IPS-18a (cell line): ENCODE measurements around the gene IL12RB2.
"Not testable (repeated sequence)": the region's sequence is repeated elsewhere in the genome, so short reads cannot be mapped to it uniquely, and the experiment has no call there.

Experiments
- H3K27ac ChIP-seq: one replicate; pipeline ENCODE4 v1.5.1; 2013; ENCODE audit warnings: low read length
- H3K27me3 ChIP-seq: one replicate; pipeline ENCODE4 v1.6.1; 2013; ENCODE audit warnings: mild to moderate bottlenecking, low read length; ENCODE audit not compliant: control insufficient read depth, insufficient read depth
- H3K36me3 ChIP-seq: one replicate; pipeline ENCODE4 v1.6.1; 2013; ENCODE audit warnings: low read depth, low read length; ENCODE audit not compliant: control insufficient read depth
- H3K4me1 ChIP-seq: one replicate; pipeline ENCODE4 v1.6.1; 2013; ENCODE audit warnings: low read depth, low read length; ENCODE audit not compliant: control insufficient read depth
- H3K4me3 ChIP-seq: one replicate; pipeline ENCODE4 v1.5.1; 2013; ENCODE audit warnings: low read length
- H3K9ac ChIP-seq: one replicate; pipeline ENCODE4 v1.6.1; 2013; ENCODE audit warnings: mild to moderate bottlenecking, low read length, moderate library complexity
- H3K9me3 ChIP-seq: one replicate; pipeline ENCODE4 v1.6.1; 2013; ENCODE audit warnings: low read depth, low read length; ENCODE audit not compliant: control insufficient read depth

Gene IL12RB2

DNA sequence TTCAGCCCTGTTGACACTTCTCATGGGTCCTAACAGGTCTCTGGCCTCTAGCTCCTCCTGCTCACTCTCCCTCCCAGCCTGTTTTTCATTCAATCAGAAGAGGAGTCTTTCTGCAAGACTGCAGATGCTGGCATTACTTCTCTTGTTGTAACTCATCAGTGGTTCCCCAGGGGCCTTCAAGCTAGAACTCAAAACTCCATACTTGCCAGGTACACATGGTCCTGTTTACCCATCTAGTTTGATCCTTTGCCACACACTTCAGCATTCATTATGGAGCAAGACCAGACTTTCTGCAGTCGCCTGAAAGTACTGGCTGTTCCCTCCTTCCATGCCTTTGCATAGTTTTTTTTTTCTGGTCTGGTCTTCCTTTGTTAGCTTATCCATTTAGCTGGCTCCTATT is 74.6 kb downstream of the IL12RB2 start:
- no peak overlapping the region for H3K4me3 ChIP-seq
- H3K36me3 ChIP-seq: no peaks in the 10 kb centered on the region
- H3K9ac ChIP-seq: no peak overlapping the region

DNA sequence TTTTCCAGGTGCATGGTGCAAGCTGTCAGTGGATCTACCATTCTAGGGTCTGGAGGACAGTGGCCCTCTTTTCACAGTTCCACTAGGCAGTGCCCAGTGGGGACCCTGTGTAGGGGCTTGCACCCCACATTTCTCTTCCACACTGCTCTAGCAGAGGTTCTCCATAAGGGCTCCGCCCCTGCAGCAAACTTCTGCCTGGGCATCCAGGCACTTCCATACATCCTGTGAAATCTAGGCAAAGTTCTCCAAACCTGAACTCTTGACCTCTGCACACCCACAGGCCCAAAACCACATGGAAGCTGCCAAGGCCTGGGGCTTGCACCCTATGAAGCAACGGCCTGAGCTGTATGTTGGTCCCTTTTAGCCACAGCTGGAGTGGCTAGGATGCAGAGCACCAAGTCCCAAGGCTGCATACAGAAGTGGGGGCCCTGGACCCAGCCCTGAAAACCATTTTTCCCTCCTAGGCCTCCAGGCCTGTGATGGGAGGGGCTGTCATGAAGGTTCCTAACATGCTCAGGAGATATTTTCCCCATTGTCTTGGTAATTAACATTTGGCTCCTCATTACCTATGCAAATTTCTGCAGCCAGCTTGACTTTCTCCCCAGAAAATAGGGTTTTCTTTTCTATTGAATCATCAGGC is 76.4 kb downstream of the IL12RB2 start:
- no peaks in the 10 kb centered on the region for H3K36me3 ChIP-seq
- peaks cover under 1% of the 10 kb centered on the region for H3K4me1 ChIP-seq
- H3K27ac ChIP-seq: no peak overlapping the region
- no peak overlapping the region for H3K4me3 ChIP-seq
- H3K27me3 ChIP-seq: no peaks in the 10 kb centered on the region
- no peak overlapping the region for H3K9ac ChIP-seq
- H3K9me3 ChIP-seq: peaks cover 7% of the 10 kb centered on the region

More for the DNA sequence above, 74.6 kb downstream of the IL12RB2 start:
- Histone ChIP-seq H3K4me1 (no peaks in the 10 kb centered on the region), H3K27me3 (no peaks in the 10 kb centered on the region), H3K9me3 (peaks cover 7% of the 10 kb centered on the region), H3K27ac (no peak overlapping the region)

DNA sequence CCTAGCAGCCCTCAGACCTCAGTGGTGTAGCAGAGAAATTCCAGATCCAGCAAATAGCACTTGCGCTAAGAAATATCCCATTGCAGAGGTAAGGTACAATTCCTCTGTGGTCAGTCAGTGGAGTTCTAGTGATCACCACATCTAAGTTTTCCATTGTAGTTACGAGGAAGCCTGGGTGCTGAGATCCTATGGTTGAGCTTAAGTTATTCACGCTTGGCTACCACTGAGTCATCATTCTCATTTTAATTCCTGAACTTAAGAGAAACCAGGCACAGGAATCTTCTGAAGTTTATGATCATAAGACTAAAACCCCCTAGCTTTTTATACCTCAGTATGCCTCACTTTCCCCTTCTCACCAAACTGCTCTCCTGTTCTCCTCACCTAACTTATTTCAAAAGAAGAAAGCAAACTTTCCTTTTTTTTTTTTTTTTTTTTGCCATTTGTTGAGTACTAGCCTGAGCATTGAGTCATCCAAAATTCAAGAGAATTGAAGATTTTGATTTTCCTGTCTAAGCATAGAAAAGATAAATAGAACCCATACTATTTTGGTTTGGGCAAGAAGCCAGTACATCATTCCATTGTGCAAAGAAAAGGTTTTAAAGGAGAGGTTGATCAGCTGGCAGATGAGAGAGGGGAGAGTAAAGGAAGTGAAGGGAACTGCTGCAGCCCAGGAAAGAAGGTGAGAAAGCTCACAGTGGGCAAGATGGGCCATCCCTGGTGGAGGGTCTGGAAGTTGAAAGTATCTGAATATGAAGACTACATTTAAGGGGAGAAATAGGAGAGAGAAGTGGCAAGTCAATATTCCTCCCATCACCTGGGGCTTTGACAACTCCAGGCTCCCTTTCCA is 82.6 kb downstream of the IL12RB2 start:
- H3K27ac ChIP-seq: no peak overlapping the region
- H3K4me3 ChIP-seq: no peak overlapping the region
- peaks cover 21% of the 10 kb centered on the region for H3K4me1 ChIP-seq
- H3K9me3 ChIP-seq: no peaks in the 10 kb centered on the region
- no peak overlapping the region for H3K9ac ChIP-seq
- H3K27me3 ChIP-seq: no peaks in the 10 kb centered on the region
- no peaks in the 10 kb centered on the region for H3K36me3 ChIP-seq

DNA sequence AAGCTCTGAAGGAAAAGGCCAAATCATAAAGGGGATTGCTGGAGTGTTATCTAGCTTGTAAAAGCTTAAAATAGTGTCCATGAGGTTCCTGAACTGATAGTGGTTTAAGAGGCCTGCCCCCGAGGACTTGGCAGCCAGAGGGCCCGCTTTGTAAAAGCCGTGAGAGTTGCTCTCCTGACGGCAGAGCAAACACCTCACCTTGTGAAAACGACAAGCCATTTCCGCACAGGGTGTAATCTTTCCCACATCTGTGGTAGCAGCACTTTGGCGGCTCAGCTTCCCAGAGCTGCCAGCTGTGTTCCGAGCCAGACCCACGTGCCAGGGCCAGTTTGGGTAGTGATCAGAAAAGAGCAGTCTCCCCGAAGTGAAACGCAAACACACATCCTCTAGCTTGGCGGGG is 85.6 kb downstream of the IL12RB2 start:
- Histone ChIP-seq H3K9ac (no peak overlapping the region), H3K4me1 (peaks cover 21% of the 10 kb centered on the region), H3K9me3 (no peaks in the 10 kb centered on the region), H3K27me3 (no peaks in the 10 kb centered on the region), H3K36me3 (peaks cover 2% of the 10 kb centered on the region), H3K27ac (no peak overlapping the region), H3K4me3 (no peak overlapping the region)

DNA sequence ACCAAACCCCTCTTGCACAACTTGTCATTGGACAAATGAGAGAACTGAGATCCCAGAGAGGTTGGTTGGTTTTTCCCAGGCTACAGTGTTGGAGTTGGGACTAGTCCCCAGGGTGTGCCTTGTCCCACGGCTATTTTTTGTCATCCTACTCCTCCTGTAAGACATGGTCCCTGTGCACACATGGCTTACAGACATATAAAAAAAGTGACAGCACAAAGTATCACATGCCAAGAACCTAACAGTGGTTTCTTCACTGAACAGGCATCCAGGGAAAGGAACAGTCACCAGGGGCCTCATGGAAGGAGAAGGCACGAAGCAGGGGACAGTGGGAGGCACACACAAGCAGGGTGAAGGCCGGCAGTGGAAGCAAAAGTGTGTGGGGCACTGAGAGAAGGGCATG is 86.1 kb downstream of the IL12RB2 start:
- Histone ChIP-seq H3K9ac (no peak overlapping the region), H3K4me1 (peaks cover 22% of the 10 kb centered on the region), H3K27me3 (no peaks in the 10 kb centered on the region), H3K27ac (no peak overlapping the region), H3K4me3 (no peak overlapping the region), H3K36me3 (peaks cover 2% of the 10 kb centered on the region), H3K9me3 (no peaks in the 10 kb centered on the region)

DNA sequence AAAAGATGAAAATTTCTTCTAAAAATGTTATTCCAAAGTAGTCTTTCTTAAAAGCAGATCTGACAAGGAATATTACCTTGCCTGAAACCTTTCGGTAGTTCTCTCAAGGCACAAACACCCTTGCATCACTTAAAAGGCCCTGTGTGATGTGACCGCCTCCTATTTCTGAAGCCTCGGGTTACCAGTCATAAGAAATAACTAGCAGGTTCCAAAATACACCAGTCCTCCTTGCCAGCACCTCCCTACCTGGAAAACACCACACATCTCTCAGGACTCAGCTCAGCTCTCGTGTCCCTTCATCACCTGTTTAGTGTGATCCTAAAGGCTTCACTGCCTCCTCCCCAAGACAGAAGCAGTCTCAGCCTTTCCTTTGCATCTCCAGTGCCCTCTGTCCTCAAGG is 86.9 kb downstream of the IL12RB2 start:
- no peak overlapping the region for H3K9ac ChIP-seq
- H3K9me3 ChIP-seq: no peaks in the 10 kb centered on the region
- H3K4me3 ChIP-seq: no peak overlapping the region
- peaks cover 2% of the 10 kb centered on the region for H3K36me3 ChIP-seq
- H3K27me3 ChIP-seq: no peaks in the 10 kb centered on the region
- H3K27ac ChIP-seq: no peak overlapping the region
- H3K4me1 ChIP-seq: peaks cover 25% of the 10 kb centered on the region

DNA sequence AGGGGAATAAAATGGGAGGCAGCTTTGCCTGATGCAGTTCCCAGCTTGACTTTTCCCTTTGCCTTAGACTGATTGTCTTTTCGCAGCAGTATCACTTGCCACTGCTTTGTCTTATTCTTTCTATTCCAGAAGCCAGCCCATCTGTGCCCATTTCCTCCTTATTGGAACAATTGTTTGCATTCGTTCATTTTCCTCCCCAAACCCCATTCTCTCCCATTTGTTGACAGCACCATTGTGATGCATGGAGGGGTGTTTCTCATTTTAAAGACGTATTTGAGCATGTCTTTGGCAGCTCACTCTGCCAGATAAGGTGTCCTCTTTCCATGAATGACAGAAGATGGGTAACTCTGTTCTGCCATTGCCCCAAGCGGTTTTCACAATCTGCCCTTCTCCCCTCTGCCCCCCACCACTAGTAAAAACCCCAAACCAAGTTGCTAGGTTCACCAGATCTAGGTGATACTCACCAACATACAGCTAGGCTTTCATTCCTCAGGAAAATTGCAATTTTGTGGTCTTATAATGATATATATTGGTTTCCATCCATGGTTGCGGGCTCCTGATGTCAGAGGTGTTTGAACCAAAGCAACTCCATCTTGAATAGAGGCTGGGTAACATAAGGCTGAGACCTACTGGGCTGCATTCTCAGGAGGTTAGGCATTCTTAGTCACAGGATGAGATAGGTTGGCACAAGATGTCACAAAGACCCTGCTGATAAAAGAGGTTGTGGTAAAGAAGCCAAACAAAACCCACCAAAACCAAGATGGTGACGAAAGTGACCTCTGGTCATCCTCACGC is 91.7 kb downstream of the IL12RB2 start:
- H3K27me3 ChIP-seq: no peaks in the 10 kb centered on the region
- H3K36me3 ChIP-seq: peaks cover 2% of the 10 kb centered on the region
- H3K27ac ChIP-seq: no peak overlapping the region
- peaks cover 17% of the 10 kb centered on the region for H3K4me1 ChIP-seq
- no peak overlapping the region for H3K9ac ChIP-seq
- no peaks in the 10 kb centered on the region for H3K9me3 ChIP-seq
- H3K4me3 ChIP-seq: no peak overlapping the region

DNA sequence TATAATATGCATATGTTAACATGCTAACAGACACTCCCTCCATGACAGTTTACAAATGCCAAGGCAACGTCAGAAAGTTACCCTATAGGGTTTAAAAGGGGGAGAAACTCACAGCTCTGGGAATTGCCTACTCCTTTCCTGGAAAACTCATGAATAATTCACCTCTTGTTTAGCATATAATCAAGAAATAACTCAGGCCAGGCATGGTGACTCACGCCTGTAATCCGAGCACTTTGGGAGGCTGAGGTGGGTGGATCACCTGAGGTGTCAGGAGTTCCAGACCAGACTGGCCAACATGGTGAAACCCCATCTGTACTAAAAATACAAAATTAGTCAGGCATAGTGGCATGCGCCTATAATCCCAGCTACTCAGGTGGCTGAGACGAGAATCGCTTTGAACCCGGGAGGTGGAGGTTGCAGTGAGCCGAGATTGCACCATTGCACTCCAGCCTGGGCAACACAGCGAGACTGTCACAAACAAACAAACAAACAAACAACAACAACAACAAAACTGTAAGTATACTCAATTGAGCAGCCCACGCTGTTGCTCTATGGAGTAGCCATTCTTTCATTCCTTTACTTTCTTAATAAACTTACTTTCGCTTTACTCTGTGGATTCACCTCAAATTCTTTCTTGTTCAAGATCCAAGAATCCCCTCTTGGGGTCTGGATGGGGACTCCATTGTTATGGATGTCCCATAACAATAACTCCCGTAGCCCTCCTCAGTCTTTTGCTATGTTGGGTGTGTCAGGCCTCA is 92.5 kb downstream of the IL12RB2 start:
- H3K36me3 ChIP-seq, H3K4me3 ChIP-seq, H3K9ac ChIP-seq, H3K27ac ChIP-seq, H3K9me3 ChIP-seq, H3K27me3 ChIP-seq: not testable (repeated sequence)
- peaks cover 17% of the 10 kb centered on the region for H3K4me1 ChIP-seq

DNA sequence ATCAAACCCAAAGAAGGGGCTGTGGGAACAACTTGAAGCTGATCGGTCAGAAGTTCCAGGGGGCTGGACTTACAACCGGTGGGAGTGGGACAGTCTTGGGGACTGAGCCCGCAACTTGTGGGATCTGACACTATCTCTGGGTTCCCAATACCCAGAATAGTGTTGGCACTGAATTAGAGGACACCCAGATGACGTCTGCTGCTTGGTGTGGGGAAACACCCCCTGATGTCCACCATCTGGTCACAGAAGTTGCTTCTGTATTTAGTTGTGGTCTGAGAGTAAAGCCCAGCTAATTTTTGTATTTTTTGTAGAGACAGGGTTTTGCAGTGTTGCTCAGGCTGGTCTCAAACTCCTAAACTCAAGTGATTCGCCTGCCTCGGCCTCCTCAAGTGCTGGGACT is 93.8 kb downstream of the IL12RB2 start:
- Histone ChIP-seq H3K36me3 (peaks cover 2% of the 10 kb centered on the region), H3K27me3 (no peaks in the 10 kb centered on the region), H3K4me3 (no peak overlapping the region), H3K9me3 (no peaks in the 10 kb centered on the region), H3K9ac (no peak overlapping the region), H3K4me1 (peaks cover 17% of the 10 kb centered on the region), H3K27ac (no peak overlapping the region)

DNA sequence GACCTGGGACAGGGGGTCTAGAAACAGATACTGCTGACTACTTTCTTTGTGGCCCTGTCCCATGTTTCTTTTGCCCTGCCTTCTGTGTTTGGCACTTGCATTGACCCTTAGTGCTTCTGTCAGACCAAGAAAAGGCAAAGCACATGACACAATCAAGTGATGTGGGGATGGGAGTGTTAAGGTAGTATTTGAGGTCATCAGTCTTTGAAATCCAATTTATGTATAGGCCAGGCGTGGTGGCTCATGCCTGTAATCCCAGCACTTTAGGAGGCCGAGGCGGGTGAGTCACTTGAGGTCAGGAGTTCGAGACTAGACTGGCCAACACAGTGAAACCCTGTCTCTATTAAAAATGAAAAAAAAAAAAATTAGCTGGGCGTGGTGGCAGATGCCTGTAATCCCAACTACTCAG is 96.5 kb downstream of the IL12RB2 start:
- no peak overlapping the region for H3K4me3 ChIP-seq
- H3K4me1 ChIP-seq: peaks cover 11% of the 10 kb centered on the region
- no peaks in the 10 kb centered on the region for H3K27me3 ChIP-seq
- H3K9me3 ChIP-seq: no peaks in the 10 kb centered on the region
- H3K9ac ChIP-seq: no peak overlapping the region
- no peaks in the 10 kb centered on the region for H3K36me3 ChIP-seq
- H3K27ac ChIP-seq: no peak overlapping the region
